GM18517 (cell line): ENCODE results near the gene KRTAP4-5.
"Not testable (repeated sequence)": the region's sequence is repeated elsewhere in the genome, so short reads cannot be mapped to it uniquely, and the experiment has no call there.

ENCODE experiments used
- ATAC-seq: cut with Tn5 transposase; IDR thresholded peaks from one replicate; pipeline ENCODE4 v1.9.1; 2021; ENCODE audit warnings: mild to moderate bottlenecking, moderate library complexity; ENCODE audit not compliant: unreplicated experiment

The KRTAP4-5 gene

DNA sequence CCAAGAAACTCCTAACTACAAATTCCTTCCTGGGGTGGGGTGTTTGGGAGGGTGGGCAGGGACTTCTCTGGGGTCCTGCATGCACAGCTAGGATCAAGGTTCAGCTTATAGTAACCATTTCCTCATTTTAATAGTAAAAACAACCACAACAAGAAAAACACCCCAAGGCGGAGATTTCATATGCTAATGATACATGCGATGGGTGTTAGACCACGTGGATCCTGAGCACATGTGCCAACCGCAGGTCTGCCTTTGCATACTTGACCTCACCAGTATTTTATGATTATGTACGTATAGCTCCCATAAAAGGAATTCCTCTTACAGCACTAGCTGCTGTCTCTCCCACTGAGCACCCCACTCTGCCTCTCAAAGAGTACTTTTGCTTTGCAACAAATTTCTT lies 33.3 kb downstream of the KRTAP4-5 start:
- no peak for ATAC-seq

DNA sequence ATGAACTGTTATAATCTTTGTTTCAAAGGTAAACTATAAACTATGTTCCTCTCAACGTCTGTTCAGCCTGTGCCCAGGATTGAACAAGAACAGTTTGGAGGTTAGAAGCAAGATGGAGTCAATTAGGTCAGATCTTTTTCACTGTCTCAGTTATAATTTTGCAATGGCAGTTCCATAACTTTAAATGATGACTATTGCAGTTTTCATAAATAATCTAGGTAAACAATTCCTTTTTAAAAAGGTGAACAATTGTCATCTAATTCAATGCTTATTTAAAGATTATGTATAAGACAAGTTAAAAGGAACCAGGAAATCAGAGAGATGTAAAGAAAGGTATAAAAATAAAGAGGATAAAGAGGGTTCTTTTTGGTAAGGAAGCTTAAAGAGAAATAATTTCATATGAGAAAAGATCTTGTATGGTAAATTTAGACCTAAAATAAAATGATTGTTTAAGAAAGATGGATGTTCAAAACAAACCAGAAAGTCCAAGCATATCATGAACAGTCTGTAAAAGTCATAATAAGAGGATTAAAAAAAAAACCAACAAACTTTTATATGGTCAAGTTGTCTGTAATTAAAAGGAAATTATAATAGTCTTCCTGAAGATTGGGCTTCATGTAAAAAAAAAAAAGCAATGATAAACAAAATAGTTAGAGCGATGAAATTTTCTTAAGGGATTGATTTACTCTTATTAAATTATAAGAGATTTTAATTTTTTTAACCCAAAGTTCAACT lies 38.3 kb downstream of the KRTAP4-5 start:
- no peak for ATAC-seq

DNA sequence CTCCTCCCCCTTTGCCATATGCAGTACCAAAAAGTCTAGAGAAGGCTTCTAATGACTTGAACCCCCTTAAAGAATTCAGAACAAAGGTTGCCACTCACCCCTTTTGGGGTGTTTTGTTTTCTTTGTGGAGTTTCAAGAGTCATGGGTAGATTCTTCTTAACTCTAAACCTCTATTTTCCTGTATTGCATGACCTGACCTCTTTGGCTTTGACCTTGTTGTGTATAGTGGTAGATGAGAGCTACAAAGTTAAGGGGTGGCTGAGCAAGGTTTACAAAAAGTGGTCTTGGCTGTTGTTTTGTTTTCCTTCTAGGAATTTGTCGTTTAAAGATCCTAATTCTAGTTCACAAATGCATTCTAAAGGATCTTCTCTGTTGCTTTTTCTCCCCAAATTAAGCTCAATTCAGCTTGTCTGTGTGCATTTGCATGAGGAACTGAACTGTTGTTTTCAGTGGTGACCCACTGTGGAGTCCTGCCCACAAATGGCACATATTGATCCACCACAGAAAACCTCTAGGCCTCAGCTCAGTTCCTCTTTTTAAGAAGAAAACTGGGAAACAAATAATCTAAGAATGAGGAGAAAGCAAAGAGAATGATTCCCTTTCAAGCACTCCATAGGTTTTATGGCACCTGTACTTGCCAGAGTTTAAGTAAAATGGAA lies 40.8 kb downstream of the KRTAP4-5 start:
- not testable (repeated sequence) for ATAC-seq

DNA sequence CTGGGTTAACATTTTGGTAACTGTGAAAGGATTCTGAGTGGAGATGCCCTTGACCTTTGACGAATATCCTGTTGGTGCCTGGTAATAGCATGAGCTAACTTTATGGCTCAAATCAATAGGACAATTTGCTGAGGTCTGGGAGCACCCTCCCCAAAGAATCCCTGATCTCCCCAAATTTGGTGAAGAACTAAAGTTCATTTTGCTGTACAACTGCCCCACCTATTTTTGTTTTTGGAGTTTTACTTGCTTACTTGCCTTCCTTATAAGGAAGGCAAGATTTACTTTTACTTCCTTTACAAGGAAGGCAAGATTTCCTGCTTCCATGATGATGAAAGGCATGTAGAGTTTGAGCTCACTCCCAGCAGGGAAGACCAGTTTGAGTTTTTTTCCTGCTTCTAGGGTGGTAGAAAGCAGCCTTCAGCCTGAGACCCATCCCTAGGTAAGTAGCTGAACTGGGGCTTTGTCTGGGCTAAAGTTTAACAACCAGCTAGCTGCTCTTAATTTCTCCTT lies 41.6 kb downstream of the KRTAP4-5 start:
- ATAC-seq: no peak

DNA sequence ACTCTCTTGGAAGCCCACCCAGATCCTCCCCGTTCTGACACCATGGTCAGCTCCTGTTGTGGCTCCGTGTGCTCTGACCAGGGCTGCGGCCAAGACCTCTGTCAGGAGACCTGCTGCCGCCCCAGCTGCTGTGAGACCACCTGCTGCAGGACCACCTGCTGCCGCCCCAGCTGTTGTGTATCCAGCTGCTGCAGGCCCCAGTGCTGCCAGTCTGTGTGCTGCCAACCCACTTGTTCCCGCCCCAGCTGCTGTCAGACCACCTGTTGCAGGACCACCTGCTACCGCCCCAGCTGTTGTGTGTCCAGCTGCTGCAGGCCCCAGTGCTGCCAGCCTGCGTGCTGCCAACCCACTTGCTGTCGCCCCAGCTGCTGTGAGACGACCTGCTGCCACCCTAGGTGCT lies 44.3 kb downstream of the KRTAP4-5 start, which contains the start of gene KRTAP4-9:
KRTAP4-9 (plus strand) TSS at position 43 of the 400 bp plus-strand sequence; CDS start at position 43, 0 bp downstream.
- not testable (repeated sequence) for ATAC-seq

DNA sequence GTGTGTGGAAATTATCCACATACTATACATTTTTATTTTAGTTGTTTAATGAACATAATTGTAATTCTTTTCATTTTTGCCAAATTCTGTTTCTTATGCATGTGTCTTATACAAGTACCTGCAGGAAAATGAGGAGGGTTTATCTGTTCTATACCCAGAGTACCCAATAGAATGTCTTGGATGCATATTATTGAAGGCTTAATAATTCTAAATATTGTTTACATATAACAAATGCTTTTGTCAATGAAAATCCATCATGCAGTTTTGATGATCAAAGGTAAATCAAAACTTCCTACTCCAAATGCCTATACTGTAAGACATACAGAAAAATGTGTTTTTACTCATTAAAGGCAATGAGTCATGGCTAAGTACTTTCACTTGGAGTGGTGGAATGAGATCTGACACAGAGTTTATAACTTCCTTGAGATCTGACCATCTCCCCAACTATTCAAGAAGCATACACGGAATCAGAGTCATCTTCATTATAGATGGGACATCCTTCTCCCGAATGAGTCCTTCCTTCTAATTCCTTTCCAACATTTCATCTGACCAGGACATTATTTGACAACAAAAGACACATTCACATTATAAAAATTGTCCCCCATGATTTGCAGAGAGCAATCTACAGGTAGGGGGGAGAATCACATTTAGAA lies 45.1 kb downstream of the KRTAP4-5 start:
- not testable (repeated sequence) for ATAC-seq

DNA sequence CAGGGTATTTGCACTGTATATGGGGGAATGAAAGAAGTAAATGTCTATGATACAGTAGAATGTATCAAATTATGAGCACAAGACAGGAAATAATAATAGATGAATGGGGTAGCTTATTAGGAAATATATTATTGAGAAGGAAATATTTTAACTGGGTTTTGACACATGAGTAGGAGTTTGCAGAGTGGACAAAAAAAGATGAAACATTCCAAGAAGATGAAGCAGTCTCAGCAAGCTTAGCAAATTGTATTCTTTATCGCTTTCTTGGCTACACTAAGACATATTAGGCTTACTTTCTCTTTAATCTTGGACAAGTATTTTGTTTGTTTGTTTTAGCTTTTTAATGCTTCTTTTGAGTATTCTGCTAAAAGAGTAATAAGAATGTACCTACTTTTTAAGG lies 45.7 kb downstream of the KRTAP4-5 start:
- ATAC-seq: no peak

DNA sequence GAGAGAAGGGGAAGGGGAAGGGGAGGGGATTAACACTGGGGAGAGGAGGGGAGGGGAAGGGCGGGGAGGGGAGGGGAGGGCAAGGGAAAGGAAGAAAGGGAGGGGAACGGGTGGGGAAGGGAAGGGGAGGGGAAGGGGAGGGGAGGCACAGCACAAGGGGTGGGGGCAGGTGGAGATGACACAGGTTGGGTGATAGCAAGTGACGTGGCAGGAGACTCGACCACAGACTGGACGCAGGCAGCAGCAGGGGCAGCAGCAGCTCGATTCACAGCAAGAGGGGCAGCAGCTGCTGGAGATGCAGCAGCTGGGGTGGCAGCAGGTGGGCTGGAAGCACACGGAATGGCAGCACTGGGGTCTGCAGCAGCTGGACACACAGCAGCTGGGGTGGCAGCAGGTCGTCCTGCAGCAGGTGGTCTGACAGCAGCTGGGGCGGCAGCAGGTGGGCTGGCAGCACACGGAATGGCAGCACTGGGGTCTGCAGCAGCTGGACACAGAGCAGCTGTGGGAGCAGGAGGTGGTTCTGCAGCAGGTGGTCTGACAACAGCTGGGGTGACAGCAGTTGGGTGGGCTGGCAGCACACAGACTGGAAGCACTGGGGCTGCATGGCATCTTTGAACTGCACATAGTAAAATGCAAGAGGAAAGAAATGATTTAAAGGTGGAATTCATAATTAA lies 47.9 kb downstream of the KRTAP4-5 start, which contains the start of gene KRTAP4-16:
KRTAP4-16 (minus strand) TSS at position 624 of the 674 bp plus-strand sequence; CDS start at position 624, 0 bp downstream.
- ATAC-seq: no peak

DNA sequence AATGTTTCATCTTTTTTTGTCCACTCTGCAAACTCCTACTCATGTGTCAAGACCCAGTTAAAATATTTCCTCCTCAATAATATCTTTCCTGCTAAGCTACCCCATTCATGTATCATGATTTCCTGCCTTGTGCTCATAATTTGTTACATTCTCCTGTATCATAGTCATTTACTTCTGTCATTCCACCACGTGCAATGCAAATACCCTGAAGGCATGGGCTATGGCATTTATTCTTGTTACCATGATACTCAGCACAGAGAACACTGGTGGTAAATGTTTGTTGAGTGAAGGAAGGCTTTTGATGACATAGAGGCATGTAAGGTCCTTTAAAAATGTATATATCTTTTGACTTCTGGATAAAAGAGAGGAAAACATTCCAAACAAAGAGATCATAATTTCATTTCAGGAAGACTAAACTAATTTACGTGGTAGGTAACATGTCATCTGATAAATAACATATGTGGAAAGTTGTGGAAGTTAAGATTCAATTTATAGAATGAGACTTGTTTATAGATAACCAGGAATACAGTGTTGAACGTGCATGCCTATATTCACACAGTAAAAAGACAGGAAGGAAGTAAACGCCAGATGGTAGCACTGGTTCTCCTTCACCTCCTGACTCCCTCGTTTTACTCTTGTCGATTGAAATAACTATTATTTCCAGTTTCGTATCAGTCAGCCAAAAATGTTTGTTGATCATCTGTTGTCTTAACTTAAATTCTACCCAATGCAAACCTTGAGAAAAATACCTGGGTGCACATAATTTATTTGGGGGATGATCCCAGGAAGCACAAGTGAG lies 49.7 kb downstream of the KRTAP4-5 start:
- not testable (repeated sequence) for ATAC-seq
